Measurements from ENCODE around the gene WDR26.
"Not testable (repeated sequence)": the region's sequence is repeated elsewhere in the genome, so short reads cannot be mapped to it uniquely, and the experiment has no call there.

Gene WDR26
- total RNA-seq = 196 to 307 reads per million in 2 donors

DNA sequence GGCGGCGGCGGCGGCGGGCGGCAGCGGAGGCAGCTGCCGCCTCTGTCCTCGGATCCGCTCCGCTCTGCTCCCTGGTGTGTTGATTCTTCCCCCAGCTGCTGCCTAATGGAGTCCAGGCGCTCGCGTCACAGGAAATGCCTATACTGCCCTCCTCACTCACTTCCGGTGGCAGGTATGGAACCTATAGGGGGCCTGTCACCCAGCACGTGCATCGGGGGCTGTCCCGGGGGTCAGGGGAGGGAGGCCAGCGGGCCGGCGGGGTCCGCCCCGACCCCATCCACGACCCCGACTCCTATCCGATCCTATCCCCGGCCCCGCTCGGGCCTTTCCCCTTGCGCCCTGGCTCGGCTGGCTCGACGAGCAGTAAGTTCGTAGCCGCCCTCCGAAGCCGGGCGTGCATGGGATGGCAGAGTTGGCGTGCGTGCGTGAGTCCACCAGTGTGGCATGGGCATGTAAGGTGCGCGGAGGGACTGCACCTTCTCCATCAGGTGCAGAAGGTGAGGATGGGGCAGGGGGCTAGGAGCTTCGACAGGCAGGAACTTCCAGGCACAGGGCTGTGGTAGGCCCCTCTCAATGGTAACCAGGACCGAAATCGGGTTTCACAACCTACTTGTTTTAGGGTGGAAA, at the start of gene WDR26:
Gene WDR26, minus strand, starts transcription at position 107 of the 627 bp plus-strand sequence.
- peak; percentile 74 for DNase-seq

DNA sequence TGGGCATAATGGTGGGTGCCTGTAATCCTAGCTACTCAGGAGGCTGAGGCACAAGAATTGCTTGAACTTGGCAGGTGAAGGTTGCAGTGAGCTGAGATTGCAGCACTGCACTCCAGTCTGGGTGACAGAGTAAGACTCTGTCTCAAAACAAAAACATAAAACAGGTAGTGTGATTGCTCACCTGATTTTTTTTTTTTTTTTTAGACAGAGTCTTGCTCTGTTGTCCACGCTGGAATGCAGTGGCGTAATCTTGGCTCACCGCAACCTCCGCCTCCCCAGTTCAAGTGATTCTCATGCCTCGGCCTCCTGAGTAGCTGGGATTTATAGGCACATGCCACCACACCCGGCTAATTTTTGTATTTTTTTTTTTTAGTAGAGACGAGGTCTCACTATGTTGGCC, 48.6 kb upstream of the WDR26 start:
- DNase-seq = not testable (repeated sequence)

DNA sequence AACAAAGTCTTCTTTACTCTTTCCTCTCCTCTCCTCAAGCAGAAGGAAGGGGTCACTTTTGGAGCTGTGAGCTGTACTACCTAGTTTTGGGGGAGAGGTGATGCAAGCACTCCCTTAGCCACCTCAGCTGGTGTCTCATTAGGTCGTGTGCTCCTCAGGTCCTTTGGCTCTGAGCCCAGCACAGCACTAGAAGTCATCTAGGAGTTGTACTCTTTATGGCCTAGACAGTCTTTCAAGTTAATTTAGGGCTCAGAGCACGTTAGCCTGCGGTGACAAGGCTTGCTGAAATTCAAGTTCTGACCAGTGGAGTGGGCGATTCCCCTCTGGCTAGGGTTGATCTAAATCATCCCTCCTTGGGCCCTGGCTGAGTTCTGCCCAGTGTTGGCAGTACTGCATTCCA, 48.0 kb upstream of the WDR26 start:
- no peak for DNase-seq

DNA sequence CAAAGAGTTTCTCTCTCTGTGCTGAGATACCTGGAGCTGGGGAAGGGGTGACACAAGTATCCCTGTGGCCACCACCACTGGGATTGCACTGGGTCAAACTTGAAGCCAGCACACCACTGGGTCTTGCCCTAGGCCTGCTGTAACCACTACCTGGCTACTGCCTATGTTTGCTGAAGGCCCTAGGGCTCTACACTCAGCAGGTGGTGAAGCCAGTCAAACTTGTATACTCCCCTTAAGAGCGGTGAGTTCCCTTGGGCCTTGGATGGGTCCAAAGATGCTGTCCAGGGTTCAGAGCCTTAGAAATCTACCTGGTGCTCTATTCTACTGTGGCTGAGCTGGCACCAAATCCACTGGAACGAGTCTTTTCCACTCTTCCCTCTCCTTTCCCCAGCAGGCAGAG, 47.0 kb upstream of the WDR26 start:
- no peak for DNase-seq

DNA sequence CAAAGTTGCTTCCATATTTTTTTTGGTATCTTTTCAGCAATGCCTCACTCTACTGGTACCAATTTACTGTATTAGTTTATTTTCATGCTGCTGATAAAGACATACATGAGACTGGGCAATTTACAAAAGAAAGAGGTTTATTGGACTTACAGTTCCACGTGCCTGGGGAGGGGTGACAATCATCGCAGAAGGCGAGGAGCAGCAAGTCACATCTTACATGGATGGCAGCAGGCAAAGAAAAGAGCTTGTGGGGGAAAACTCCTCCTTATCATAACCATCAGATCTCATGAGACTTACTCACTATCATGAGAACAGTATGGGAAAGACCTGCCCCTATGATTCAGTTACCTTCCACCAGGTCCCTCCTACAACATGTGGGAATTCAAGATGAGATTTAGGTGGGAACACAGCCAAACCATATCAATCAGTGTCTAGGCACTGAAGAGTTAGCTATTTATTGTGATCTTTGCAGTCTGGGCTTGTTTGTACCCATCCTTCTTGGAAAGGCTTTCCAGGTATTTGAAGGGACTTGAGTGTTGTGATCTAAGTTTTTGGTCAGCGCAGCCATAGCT, 46.4 kb upstream of the WDR26 start:
- DNase-seq = not testable (repeated sequence)

DNA sequence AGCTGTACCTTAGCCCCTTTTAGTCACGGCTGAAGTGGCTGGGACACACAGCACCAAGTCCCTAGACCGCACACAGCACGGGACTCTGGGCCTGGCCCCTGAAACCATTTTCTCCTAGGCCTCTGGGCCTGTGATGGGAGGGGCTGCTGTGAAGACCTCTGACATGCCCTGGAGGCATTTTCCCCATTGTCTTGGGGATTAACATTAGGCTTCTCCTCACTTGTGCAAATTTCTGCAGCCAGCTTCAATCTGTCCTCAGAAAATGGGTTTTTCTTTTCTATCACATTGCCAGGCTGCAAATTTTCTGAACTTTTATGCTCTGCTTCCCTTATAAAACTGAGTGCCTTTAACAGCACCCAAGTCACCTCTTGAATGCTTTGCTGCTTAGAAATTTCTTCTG, 45.6 kb upstream of the WDR26 start:
- not testable (repeated sequence) for DNase-seq

DNA sequence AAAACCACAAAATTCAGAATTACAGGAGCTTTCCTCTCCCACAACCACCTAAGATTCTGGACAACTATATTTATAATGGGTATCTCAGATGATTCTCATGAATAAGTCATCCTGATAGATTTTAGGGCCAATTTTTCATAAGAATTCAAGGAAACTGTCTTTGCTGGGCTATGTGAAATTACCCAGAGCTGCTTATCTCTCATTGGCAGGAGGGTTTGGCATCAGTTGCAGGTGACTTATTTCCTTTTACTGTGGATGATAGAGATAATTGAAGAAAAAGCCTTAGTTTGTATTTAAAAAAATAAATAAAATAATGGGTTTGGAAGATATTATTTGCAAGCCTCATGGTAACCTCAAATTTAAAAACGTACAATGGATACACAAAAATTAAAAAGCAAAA, 38.2 kb upstream of the WDR26 start:
- DNase-seq = no peak

DNA sequence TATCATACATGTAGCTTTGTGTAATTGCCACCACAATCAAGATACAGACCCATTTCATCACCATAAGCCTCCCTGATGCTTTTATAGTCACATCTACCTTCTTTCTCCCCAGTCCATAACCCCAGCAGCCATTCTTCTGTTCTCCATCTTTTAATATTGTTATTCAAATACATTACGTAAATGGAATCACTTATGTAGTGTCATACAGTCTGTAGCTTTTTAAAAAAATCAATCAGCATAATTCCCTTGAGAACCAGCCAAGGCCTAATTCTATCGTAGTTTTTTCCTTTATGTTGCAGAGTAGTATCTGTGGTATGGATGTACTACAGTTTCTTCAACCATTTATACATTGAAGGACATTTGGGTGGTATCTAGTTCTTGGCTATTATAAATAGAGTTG, 31.6 kb upstream of the WDR26 start:
- no peak for DNase-seq

DNA sequence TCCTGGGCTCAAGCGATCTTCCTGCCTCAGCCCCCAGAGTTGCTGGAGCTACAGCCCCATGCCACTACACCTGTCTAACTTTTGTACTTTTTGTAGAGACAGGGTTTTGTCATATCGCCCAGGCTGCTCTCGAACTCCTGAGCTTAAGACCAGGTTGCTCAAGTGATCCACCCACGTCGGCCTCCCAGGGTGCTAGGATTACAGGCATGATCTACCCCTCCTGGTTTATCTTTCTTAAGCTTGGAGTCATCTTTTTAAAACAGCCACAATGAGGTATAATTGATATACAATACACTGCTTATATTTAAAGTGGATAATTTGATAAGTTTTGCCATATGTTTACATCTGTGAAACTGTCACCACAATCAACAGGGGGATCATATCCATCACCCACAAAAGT, 25.4 kb upstream of the WDR26 start:
- DNase-seq = no peak

DNA sequence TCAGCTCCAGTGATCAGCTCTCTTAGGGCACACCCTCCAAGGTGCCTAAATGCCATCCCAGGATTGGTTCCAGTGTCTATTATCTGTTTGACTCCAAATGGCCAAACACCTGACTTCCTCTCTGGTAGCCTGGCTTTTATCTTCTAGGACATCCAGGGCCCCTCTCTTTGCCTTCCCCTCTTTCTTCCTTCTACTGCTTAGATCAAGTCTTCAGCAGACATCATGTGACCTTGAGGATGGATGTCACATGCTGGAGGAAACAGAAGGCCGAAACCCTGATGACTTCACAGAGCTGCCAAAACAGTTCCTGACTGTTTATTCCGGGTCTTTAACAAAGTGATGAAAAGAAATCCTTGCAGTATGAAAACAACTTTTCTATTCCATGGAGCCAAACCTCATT, 24.4 kb upstream of the WDR26 start:
- no peak for DNase-seq

DNA sequence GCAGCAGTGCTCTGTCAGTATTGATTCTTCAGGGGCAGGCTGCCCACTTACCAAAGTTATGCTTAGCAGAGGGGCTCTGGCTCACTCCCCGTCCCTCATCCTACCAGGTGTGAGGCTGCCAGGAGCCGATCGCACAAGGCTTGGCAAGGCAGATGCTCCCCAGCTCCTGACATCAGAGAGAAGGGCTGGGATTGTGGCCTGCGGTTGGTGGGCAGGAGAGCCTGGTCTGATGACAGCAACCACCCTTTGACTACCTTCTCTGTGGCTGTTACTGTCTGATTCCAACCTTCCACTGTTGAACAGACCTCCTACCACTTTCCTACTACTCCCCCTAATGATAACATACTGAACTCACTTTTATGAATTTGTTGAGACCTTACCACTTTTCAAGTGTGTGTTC, 23.7 kb upstream of the WDR26 start:
- no peak for DNase-seq

DNA sequence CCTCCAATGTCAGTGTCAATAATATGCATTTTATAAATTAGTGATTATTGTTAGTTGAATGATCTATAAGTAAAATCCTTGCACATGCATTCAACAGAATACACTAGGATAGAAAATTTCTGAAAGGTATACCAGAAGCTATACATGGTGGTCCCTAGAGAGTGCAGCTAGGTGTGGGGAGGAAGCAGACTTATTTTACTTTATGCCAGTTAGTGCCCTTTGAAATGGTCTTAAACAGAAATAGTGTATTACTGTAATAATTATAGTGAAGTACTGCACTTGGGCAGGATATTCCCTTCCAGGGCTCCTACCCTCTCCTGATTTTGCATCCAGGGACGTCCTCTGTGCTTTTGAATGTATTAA, 23.2 kb upstream of the WDR26 start:
- no peak for DNase-seq

DNA sequence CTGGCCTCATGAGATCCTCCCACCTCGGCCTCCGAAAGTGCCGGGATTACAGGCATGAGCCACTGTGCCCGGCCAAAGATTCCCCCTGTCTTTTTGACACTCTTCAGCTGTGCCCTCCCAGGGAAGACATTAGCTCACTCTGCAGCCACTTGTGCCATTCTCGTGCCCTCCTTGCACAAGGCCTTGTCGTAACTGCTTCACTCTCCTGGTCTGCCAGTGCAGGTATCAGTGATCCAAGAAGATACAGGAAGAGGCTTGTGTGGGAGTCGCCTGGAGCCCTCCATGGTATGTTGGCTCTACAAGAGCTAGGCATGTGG, 22.0 kb upstream of the WDR26 start:
- DNase-seq = no peak

DNA sequence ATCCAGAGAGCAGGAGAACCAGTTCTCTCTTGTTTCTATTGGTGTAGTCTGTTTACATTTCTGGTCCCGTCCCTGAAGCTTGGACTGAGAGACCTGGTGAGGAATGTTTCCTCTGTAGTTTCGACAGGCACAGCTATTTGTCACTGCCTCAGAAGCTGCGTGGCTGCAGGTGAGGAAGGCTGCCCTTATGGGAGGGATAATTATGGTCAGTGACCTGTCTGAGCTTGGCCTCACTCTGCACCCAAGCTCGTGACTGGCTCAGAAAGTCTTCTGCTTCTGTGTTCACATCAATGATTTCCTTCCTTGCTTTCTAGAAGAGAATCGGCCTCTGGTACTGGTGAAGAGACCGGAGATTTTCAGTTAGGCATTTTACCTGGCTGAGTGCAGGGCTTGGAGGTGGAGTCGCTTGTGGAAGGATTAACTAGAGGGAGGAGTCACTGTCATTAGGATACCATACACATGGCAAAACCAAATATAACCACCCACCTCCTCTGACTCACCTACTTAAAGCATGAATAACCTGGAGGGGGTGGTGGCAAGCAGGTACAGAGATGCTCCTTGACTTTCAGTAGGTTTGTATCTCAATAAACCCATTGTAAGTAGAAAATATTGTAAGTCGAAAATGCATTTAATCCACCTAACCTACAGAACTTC, 19.9 kb upstream of the WDR26 start:
- no peak for DNase-seq

DNA sequence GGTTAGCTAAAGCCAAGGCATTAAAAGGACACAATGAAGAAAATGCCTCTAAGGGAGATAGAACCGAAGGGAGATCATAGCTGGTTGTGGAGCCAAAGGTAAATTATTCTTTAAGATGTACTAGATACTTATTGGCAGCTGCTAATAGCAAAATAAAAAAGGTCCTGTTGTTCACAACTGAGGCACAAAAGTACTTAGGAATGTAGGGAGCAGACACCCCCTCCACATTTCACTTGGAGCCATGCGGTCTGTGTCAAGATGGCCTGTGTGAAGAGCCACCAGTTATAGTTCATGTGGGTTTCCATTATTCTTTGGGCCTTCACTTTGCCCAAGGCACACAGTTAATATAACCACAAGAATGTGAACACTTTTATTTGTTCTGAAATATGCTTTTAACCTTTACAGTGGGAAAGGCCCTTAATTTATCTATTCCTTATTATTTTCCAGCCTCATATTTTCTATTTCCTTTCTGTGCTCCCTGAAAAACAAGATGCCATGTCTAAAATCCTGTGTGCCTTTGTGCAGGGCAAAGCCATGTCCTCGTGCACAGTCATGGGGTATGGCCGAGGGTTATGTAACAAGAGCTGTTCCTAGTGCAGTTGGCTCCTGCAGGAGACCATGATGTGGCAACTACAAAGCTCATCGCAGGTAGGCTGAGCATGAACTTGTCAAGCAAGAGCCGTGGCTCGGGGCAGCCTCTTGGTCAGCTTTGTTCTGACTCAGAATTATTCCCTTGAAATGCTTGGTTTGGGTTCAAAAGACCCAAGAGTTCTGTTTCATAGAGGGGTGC, 16.2 kb upstream of the WDR26 start:
- no peak for DNase-seq

DNA sequence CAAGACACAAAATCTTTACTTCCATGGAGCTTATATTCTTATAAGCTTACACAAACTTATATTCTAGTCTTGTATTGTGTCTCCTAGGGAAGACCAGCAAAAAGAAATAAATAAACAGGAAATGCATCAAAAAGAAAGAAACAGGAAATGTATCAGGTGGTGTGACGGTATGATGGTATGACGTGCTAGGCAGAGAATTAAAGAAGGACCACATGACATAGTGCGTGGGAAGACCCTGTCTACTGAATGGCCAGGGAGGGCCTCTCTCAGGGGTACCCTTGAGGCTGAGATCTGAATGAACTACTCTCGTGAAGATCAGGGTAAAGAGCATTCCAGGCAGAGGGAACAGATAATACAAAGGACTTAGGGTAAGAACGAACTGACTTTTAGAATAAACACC, 15.6 kb upstream of the WDR26 start:
- no peak for DNase-seq

DNA sequence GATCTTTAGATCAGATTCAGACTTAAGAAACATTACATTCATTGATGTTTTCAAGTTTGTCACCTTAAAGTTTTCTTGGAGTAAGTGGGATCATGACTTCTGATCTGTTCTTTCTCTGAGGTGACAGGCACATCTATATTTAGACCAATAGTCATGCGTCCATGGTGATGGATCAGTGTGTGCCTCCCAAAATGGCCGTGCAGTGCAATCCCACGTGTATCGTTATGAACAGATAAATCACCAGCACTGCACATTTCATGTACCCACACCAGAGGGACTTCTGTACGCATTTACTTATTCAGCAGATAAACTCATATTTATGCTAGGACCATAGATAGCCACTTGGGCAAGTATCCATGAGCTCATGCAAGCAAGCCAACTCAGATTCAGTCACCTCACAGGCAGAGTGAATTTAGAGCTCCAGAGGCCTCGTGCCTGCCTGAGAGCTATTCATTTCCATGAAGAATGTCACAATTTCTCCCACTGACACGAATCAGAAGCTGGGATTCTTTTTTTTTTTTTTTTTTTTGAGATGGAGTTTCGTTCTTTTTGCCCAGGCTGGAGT, 13.9 kb upstream of the WDR26 start:
- DNase-seq = no peak

DNA sequence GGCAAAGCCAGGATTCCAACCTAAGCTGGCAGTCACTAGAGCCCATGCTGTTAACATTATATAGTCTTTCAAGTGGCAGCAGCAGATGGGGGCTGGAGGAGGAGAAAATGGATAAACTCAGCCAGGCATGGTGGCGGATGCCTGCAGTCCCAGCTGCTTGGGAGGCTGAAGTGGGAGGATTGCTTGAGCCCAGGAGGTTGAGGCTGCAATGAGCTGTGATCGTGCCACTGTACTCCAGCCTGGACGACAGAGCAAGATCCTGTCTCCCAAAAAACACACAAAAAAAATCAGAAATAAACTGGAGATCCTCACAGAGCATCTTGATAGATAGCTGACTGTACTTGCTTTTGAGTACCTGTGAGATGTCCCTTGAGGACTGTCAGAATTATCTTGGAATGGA, 13.4 kb upstream of the WDR26 start:
- DNase-seq = no peak

DNA sequence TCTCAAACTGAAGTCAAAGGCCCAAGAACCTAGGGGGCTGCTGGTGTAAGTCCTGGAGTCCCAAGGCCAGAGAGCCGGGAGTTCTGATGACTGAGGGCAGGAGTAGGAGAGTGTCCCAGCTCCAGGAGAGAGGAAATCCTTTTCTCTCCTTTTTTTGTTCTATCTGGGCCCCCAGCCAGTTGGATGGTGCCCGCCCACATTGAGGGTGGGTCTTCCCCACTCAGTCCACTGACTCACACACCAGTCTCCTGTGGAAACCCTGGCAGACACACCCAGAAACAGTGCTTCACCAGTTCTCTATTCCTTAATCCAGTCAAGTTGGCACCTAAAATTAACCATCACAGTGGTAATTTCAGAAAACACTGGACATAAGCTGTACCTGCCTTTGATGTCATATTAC, 12.7 kb upstream of the WDR26 start:
- DNase-seq = no peak

DNA sequence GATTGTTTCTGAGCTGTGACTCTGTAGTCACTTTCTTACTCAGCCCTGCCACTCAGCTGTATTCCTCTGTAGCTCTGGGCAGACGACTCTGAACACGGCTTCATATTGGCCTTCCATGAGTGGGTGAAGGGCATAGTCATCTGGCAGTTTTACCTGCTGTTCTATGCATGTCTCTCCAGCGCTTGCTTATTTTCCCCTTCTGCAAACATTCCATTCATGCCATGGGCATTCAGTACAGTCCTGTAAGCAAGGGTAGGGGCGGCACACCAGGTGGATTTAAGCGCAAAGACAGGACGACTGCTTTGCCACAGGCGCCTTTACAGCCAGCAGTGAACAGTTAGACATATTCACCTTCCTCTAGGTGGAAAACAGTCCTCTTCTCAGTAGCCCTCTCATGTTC, 4.4 kb upstream of the WDR26 start:
- DNase-seq = no peak

DNA sequence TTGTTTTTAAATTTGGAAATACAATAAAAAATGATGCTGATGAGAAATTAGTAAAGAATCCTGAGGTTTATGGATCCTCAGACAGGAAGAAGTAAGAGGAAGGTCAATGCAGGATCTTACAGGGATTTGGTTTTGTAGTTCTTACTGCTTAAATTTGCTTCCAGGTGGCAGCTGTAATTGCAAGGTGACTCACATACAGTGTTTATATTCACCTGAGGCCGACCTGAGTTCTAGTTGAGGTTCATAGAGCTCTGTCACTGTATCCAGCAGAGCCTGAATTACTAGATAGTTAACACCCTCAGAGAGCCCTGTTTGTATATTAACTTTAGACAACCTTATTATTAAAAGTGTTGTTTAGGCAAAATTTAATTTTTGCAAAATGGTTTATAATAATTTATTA, 1.4 kb upstream of the WDR26 start:
- DNase-seq = no peak

DNA sequence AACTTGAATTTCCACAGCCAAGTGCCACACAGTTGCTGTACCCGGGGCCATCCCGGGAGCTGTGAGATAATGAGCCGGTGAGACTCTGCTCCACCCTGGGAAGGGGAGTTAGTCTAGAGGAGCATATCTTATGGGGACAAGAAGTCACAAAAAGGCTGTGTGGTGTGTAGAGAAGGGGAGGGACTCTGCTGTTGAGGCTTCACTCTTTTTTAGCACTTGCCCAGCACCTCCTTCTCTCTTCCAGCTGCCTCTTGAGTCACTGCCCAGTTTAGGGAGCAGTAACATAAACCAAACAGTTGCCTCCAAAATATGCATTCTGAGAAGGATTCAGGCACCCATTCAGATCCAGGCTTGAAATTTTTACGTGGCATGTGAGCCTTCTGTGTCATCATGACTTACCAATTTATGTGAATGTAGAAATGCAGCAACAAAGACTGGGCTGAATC, 744 bp upstream of the WDR26 start:
- no peak for DNase-seq
